NCI-H345 (cell line): ENCODE measurements around the gene HOXC13.

ENCODE experiments used
- DNase-seq: peaks from one replicate; lab custom pipeline; 2025; lab: John Stamatoyannopoulos, UW

Gene HOXC13

DNA sequence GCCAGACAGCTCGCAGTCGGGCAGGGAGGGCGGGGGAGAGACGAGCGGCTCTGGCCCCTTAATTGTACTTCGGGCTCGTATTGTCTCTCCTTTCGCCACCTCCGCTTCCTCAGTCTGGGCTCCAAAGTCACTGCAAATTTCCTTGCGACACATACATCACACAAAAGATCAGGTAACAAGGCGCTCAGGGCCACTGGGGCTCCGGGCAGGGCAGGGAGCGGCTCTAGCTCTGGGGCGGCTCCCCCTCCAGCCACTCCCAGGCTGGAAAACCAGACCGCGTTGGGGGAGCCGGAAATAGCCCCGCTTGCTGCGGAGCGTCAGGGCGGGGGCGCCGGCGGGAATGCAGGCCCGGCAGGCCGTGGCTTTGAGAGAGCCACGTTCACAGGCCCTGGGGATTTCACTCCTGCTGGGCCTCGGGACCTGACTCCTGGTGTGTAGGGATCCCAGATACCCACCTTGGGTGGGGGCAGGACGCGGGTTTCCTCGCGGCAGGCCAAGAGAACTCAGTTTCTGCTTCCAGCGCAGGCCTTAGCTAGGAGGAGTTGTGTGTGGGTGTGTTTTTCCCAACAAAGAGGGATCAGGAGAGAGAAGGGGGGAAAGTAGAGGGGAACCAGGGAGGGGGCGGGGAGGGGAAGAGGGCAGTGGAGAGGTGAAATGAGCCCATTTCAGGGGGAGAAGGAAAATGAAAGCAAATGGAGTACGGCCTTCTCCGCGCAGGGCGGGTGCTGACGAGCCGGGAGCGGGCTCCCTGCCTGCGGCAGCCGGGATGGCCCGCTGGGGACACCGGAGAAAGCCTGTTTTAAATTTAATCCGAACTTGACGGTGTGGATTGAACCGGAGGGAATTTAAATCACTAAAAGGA lies 57.0 kb downstream of the HOXC13 start:
- no peak for DNase-seq
